H1 (cell line): ENCODE data around the gene RAB29.

Experiments
- CBX5 ChIP-seq: fragments of 300-800, 300-1000 bp; sonication (generic); IDR thresholded peaks from 2 replicates; pipeline ENCODE4 v1.7.1; 2016; ENCODE audit warnings: antibody characterized with exemption, low read length, low read depth
- CHD2 ChIP-seq: IDR thresholded peaks from 2 replicates; pipeline ENCODE4 v1.6.1; 2012; ENCODE audit warnings: low read length, improper control_type of control experiment
- CREB1 ChIP-seq: IDR thresholded peaks from 2 replicates; pipeline ENCODE4 v1.6.1; 2012; ENCODE audit warnings: inconsistent platforms
- EZH2 ChIP-seq: fragments of 200-600 bp; sonication (generic); IDR thresholded peaks from 2 replicates; pipeline ENCODE4 v1.7.1; 2012; ENCODE audit warnings: low read depth, mild to moderate bottlenecking, moderate library complexity, low read length, inconsistent platforms; ENCODE audit not compliant: severe bottlenecking
- POLR2A ChIP-seq, 2 experiments: IDR thresholded peaks; 1 replicate in 1 of 2; 2 replicates in 1 of 2; pipeline ENCODE4 v1.6.1; 2011; ENCODE audit warnings: low read depth in 2 of 2, low read length in 2 of 2, mild to moderate bottlenecking in 2 of 2; ENCODE audit errors: control extremely low read depth in 1 of 2
- POLR2AphosphoS5 ChIP-seq: IDR thresholded peaks from 2 replicates; pipeline ENCODE4 v1.6.1; 2011; ENCODE audit warnings: low read depth, low read length
- RFX5 ChIP-seq: IDR thresholded peaks from 2 replicates; pipeline ENCODE4 v1.6.1; 2011; ENCODE audit warnings: low read depth, low read length, improper control_type of control experiment, borderline replicate concordance
- SIN3A ChIP-seq, 2 experiments: IDR thresholded peaks in 1 of 2; conservative IDR thresholded peaks in 1 of 2; 2 replicates each; pipeline ENCODE4 v1.6.1; 2011 to 2012; ENCODE audit warnings: low read length in 2 of 2, improper control_type of control experiment in 1 of 2, low read depth in 1 of 2, mild to moderate bottlenecking in 1 of 2
- SP1 ChIP-seq: IDR thresholded peaks from 2 replicates; pipeline ENCODE4 v1.6.1; 2011; ENCODE audit warnings: low read depth, low read length
- SUZ12 ChIP-seq: fragments of 200-600 bp; sonication (generic); IDR thresholded peaks from 2 replicates; pipeline ENCODE4 v1.6.1; 2012; ENCODE audit warnings: mild to moderate bottlenecking, inconsistent platforms, low read length, moderate library complexity, mixed read lengths
- TEAD4 ChIP-seq: IDR thresholded peaks from 2 replicates; pipeline ENCODE4 v1.6.1; 2012; ENCODE audit warnings: low read depth, low read length, inconsistent platforms, mixed read lengths
- ZNF274 ChIP-seq: IDR thresholded peaks from 2 replicates; pipeline ENCODE4 v1.7.0; 2012; ENCODE audit warnings: low read length, borderline replicate concordance; ENCODE audit errors: extremely low read depth
- TF ChIP-seq, protein P1 (sequence below), 3 experiments: IDR thresholded peaks; 1 replicate in 2 of 3; 2 replicates in 1 of 3; pipeline versions ENCODE4 v1.5.1 to v1.6.1; 2011; ENCODE audit warnings: low read length in 3 of 3, mild to moderate bottlenecking in 3 of 3, inconsistent platforms in 2 of 3, low read depth in 1 of 3, moderate library complexity in 1 of 3; ENCODE audit not compliant: insufficient read depth in 1 of 3; ENCODE audit errors: control extremely low read depth in 1 of 3
- TF ChIP-seq, protein P2 (sequence below): IDR thresholded peaks from 2 replicates; pipeline ENCODE4 v1.6.1; 2011; ENCODE audit warnings: low read length, improper control_type of control experiment

DNA sequence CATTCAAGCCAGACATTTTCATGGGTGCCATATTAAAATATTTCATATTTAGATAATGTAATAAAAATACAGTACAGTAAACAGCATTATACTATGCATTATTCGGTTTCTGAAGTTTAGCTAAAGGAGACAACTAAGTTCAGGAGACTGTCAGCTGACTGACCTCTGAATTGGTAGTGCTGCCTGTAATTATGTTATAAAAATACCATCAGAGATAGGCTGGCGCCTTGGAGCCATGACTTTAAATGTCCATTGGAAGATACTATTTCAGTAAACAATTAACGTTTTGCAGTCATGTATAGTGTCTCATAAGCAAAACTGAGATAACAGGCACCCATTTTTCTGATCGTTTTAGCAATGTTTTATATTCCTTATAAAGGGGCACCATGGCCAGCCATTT lies 11.3 kb upstream of the RAB29 start:
- TF ChIP-seq TEAD4 = no peak
- TF ChIP-seq, protein P1, sequence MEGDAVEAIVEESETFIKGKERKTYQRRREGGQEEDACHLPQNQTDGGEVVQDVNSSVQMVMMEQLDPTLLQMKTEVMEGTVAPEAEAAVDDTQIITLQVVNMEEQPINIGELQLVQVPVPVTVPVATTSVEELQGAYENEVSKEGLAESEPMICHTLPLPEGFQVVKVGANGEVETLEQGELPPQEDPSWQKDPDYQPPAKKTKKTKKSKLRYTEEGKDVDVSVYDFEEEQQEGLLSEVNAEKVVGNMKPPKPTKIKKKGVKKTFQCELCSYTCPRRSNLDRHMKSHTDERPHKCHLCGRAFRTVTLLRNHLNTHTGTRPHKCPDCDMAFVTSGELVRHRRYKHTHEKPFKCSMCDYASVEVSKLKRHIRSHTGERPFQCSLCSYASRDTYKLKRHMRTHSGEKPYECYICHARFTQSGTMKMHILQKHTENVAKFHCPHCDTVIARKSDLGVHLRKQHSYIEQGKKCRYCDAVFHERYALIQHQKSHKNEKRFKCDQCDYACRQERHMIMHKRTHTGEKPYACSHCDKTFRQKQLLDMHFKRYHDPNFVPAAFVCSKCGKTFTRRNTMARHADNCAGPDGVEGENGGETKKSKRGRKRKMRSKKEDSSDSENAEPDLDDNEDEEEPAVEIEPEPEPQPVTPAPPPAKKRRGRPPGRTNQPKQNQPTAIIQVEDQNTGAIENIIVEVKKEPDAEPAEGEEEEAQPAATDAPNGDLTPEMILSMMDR (IDR thresholded peaks at IDR 0.05; ENCODE audit: control extremely low read depth in 1 of 3, insufficient read depth in 1 of 3, low read depth in 1 of 3, low read length in 3 of 3) = no peak
- TF ChIP-seq, protein P2, sequence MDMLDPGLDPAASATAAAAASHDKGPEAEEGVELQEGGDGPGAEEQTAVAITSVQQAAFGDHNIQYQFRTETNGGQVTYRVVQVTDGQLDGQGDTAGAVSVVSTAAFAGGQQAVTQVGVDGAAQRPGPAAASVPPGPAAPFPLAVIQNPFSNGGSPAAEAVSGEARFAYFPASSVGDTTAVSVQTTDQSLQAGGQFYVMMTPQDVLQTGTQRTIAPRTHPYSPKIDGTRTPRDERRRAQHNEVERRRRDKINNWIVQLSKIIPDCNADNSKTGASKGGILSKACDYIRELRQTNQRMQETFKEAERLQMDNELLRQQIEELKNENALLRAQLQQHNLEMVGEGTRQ = no peak
- TF ChIP-seq CBX5 = no peak
- TF ChIP-seq EZH2 = no peak
- no peak for TF ChIP-seq CREB1
- no peak for TF ChIP-seq SP1
- no peak for TF ChIP-seq POLR2AphosphoS5
- no peak for TF ChIP-seq CHD2
- TF ChIP-seq RFX5 = no peak
- TF ChIP-seq ZNF274 = no peak
- no peak for TF ChIP-seq POLR2A (IDR thresholded peaks at IDR 0.05; ENCODE audit: control extremely low read depth in 1 of 2, low read depth in 2 of 2, low read length in 2 of 2)
- no peak for TF ChIP-seq SUZ12
- no peak for TF ChIP-seq SIN3A (conservative IDR thresholded peaks at IDR 0.05 in 1 of 2, IDR thresholded peaks at IDR 0.05 in 1 of 2; ENCODE audit: low read depth in 1 of 2, low read length in 2 of 2)
